GM19467 (cell line): ENCODE results near the gene CD3G.

Source experiments
- ATAC-seq: cut with Tn5 transposase; IDR thresholded peaks from one replicate; pipeline ENCODE4 v1.9.1; 2021; ENCODE audit warnings: mild to moderate bottlenecking, moderate library complexity; ENCODE audit not compliant: unreplicated experiment

Gene CD3G

DNA sequence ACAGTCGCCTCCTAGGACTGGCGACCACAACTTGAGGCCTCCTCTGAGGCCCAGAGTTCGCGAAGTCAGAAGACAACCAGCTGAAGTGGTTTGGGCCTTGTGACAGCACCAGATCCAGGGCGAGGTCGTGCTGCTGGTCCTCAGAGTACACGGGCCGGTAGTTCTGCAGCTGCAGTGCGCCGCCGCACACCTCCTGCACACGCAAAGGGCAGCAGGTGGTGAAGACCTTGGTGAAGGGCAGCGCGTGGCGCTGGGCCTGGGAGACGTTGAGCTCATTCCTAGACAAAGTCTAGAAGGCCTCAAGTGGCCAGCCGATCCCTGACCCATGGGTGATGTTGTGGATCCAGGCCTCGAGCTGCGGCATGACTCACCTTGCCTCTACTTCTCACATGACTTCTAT is 21.4 kb upstream of the CD3G start:
- ATAC-seq = no peak

DNA sequence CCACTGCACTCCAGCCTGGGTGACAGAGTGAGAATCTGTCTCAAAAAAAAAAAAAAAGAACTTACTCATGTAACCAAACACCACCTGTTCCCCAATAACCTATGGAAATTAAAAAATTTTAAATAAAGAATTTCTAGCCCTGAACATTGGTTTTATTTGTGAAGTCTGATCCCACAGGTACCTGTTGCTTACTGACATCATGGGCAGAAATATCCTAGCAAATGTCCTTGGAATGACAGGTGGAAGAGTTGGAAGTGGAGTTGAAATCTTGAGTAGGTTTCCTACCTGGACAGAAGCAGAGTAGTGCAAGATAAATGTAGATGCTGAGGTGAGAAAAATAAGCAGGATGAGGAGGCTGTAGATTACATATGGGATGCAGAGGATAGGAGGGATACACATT is 18.9 kb upstream of the CD3G start:
- ATAC-seq = no peak

DNA sequence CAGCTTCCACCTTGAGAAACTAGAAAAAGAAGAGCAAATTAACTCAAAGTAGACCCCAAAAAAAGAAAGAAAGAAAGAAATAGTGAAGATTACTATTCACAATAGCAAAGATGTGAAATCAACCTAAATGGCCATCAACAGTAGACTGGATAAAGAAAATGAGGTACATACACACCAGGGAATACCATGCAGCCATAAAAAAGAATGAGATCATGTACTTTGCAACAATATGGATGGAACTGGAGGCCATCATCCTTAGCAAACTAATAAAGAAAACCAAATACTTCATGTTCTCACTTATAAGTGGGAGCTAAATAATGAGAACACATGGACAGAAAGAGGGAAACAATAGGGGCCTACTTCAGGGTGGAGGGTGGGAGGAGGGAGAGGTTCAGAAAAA is 15.4 kb upstream of the CD3G start:
- no peak for ATAC-seq

DNA sequence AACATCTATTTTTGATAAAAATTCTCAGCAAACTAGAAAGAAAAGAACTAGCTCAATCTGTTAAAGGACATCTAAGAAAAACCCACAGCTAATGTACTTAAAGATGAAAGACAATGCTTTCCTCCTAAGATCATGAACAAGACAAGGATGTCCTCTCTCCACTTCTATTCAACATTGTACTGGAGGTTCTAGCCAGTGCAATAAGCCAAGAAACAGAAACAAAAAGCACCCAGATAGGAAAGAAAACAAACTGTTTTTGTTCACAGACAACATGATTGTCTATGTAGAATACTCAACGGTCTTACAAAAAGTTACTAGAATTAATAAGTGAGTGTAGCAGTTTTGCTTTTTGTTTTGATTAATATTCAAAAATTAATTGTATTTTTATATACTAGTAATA is 9.4 kb upstream of the CD3G start:
- ATAC-seq = no peak

DNA sequence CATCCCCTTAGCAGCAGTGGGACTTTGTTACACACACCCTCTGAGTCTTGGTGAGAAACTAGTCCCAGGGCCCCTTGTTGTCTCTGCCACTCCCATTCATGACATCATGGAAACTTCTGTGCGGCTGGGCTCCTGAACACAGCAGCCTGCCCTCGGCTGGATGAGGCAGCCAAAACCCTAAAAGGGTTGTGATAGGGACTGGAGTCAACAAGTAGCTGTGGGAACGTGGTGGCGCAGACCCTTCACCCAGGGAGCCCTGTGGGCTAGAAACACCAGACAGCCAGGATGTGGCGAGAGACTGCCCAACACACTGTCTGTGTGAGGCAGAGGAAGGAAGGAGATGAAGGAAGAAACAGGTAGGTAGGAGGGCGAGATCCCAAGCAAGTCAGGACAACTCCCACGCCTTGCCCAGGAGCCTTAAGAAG is 5.5 kb upstream of the CD3G start:
- ATAC-seq = no peak

DNA sequence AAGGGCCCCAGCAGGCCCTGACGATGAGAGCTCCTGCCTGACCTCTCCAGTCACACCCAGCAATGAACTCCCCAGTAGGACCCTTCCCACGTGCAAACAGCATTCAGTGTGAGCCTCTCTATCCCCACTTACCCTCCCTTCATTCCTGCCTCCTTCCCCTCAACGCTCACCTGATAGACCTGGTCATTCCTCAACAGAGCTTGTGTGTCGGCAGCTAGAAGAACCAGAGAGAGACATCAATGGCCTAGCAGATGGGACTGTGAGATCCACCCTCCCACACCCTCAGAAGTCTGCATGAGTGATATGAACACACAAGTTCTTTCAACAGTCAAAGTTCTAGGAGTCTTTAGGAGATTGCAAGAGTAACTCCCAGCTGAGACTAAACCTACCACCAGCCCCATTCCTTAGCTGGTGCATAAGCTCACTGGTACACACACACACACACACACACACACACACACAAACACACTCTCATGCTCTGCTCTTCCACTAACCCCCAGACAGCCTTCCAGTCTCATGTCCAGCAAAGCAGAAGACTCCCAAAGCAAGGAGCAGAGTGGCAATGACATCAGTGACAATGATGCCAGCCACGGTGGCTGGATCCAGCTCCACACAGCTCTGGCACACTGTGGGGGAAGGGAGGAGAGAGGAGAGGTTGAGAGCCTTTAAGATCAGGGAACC is 4.7 kb upstream of the CD3G start:
- ATAC-seq = no peak

DNA sequence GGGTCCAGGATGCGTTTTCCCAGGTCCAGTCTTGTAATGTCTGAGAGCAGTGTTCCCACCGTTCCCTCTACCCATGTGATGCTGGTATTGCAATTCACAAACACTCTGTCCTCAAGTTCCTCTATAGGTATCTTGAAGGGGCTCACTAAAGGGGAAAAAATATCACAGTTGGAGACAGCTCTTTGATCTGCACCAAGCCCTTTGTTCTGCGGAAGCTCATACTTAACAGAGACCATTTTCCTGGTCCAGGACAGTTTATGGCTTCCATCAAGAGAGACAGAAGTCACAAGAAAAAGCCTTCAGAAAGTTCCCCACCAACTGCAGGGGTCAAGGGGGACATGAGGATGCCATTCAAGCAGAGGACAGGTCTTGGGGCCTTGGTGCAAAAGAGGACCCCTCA is 3.7 kb upstream of the CD3G start:
- ATAC-seq = no peak

DNA sequence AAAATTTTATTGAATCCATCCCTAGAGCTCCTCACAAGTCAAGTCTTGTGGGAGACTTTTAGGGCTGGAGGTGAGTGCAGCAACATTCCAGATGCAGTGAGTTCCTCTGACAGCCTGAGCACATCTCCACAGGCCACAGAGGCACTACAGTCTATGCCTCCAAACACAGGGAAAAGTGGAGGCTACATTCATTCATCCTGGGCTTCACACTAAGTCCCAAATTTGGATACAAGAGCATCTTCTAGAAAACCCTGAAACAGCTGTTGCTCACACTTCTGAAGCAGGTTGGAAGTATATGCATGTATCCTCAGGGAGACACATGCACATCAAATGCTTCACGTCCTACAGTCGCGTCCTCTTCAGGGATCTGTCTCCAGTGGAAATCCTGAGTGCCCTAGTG is 2.9 kb upstream of the CD3G start:
- no peak for ATAC-seq

DNA sequence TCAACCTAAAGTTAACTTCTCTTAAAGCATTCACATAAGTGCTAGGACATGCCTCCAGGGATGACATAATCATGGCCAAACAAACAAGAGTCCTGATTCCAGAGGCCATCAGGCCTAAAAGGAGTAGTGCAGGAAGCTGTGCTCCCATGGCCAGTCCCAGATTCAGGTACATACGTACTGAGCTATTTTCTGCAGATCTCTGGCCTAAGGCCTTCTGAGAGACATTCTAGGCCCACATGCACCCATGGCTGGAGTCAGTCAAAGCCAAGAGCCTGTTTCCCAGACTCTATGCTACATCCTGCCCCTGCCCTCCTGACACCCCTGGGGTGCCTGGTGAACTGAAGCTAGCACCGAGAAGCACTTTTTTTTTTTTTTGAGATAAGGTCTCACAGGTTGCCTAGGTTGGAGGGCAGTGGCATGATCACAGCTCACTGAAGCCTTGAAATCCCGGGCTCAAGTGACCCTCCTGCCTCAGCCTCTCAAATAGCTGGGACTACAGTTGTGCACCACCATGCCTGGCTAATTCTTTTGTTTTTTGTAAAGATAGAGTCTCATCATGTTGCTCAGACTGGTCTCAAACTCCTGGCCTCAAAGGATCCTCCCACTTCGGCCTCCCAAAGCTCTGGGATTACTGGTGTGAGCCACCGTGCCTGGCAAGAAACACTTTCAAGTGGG is 2.2 kb upstream of the CD3G start:
- ATAC-seq = no peak

DNA sequence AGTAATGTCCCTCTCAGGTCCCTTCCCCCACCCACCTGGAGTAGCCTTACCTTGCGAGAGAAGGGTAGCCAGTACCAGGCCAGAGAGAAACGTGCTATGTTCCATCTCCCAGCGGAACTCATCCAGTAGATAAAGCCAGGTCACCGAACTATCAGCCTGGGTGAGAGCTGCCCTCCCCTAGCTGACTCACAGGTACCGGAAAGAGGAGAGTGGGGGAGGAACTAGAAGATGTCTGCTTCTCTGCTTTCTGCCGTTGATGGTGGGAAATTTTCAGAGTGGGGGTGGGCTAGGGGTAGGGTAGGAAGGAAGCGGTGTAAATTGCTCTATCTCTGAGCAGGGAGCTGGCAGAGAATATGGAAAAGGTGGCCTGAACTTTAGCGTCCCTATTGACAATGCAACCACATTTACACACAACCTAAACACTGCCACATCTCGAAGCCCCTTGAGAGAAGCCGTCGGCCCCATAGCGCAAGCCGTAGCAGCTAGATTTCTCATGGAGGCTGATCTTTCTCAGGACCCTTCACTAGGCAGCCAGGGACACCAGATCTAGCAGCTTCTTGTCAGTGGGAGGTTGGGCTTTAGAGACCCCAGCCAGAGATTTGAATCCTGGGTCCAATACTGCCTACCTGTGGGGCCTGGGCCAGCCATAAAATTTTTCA is 1.5 kb upstream of the CD3G start, which contains the start of gene CD3D:
TSS of gene CD3D (minus strand) at position 203 of the 659 bp plus-strand sequence. CDS start at position 105, 98 bp downstream.
- no peak for ATAC-seq

DNA sequence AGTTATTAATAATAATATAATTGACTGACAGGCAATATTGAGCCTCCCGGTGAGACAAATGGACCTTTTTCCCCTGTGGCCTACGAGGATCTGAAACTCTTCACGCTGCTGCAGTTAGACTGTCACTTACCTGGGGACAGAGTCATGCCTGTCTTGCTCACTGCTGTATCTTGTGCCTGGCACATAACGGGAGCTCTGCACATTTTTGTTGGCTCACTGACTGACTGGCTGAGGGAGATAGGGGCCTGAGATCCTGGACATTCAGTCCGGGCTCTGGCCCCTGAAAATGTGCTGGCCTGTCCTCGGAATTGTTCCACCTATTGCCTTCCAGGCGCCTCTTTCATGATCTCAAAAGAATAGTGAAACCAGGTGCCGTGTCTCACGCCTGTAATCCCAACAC is 896 bp upstream of the CD3G start:
- no peak for ATAC-seq

DNA sequence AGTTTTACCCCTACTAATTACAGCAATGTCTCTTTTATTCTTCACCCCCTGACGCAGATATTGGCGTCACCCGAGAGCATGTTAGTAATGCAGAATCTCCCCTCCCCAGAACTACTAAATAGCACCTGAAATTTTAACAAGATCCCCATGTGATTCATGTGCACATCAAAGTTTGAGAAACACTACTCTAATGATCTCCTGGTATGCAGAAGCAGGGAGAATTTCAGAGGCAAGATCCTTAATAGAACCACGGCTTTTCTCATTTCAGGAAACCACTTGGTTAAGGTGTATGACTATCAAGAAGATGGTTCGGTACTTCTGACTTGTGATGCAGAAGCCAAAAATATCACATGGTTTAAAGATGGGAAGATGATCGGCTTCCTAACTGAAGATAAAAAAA is 5.3 kb downstream of the CD3G start:
- ATAC-seq = no peak

DNA sequence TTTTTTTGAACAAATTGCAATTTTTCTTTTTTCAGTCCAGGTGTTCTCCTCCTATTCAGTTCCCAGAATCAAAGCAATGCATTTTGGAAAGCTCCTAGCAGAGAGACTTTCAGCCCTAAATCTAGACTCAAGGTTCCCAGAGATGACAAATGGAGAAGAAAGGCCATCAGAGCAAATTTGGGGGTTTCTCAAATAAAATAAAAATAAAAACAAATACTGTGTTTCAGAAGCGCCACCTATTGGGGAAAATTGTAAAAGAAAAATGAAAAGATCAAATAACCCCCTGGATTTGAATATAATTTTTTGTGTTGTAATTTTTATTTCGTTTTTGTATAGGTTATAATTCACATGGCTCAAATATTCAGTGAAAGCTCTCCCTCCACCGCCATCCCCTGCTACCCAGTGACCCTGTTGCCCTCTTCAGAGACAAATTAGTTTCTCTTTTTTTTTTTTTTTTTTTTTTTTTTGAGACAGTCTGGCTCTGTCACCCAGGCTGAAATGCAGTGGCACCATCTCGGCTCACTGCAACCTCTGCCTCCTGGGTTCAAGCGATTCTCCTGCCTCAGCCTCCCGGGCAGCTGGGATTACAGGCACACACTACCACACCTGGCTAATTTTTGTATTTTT is 9.1 kb downstream of the CD3G start:
- ATAC-seq = no peak

DNA sequence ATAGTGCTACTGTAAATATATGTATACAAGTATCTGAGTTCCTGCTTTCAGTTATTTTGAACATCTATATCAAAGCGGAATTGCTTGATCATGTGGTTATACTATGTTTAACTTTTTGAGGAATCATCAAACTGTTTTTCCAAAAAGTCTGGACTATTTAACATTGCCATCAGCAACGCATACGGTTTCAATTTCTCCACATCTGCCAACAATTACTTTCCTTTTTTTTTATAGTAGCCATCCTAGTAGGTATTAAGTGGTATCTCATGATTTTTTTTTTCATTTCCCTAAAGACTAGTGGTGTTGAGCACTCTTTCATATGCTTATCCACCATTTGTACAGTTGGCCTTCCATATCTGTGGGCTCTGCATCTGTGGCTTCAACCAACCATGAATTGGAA is 13.9 kb downstream of the CD3G start:
- ATAC-seq = no peak

DNA sequence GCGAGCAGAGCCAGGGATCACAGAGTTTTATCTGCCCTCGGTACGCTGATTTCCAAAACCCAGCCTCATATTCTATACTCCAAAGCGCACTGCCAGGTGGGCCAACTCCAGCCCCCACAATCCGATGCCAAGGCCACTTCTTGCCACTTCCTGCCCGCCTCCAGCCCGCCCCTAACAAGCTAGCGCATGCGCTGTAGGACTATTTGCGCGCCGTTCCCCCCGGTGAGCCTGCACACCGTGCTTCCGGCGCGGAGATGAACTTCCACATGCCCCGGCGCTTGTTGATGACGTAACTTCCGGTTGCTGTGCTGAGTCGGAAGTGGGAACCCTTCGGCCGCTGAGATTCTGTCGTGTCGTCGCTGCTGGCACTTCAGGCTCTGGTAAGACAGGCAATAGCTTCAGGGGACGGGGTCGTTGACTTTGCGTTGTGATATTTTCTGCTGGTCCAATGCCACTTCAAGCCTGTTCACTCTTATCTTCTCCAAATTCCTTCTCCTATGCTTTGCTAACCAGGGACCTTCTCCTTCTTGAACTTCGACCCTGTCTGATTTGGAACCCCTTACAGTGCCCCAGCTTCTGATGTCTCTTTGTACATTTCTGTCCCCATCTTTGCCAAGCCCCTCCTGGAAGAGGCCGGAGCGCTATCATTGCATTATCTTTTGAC is 15.3 kb downstream of the CD3G start, which contains the start of gene UBE4A:
TSS of gene UBE4A (plus strand) at position 306 of the 664 bp plus-strand sequence. CDS start 5,481 bp downstream, outside the sequence.
- peak; percentile 85 for ATAC-seq

DNA sequence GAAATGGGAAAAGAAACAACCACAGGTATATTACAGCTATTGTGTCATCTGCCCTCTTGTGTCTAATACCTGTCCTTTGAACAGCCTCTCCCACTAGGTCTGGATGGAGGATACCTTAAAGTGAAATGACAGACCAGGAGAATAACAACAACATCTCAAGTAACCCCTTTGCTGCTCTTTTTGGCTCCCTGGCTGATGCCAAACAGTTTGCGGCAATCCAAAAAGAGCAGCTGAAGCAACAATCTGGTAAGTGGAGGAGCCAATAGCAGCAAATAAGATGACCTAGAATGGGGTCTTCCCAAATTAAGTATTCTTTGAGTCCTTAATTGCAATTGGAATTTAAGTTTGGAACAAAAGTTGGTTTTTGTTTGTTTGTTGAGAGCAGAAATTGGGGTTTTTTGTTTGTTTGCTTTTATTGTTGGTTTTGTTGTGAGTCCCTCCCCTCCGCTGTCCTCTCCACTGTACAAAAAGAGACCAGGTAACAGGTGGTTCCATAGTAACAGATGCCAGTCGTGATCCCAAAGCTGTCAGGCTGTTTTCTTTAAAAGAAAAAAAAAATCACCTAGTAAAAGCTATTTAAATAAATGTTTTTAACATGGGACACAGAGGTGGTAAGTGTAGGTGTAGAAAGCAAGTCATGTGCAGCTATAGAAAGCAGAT is 20.9 kb downstream of the CD3G start:
- ATAC-seq = no peak

DNA sequence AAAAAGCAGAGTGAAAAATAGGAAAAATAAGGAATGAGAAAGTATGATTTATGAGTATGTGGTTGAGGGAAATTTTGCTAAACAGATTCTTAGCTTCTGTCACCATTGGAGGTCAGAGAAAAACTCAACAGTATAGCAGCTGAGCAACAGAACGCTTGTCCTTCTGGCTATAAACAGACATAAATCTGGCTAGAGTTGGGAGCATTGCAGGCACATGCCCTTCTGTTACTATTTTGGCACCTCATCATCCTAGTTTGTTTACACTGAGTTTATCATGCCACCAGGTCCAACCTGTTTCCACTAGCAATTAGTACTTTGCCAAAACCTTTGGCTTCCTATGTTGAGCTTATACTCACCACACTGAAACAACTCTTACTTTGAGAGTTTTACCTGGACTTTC is 22.1 kb downstream of the CD3G start:
- no peak for ATAC-seq

DNA sequence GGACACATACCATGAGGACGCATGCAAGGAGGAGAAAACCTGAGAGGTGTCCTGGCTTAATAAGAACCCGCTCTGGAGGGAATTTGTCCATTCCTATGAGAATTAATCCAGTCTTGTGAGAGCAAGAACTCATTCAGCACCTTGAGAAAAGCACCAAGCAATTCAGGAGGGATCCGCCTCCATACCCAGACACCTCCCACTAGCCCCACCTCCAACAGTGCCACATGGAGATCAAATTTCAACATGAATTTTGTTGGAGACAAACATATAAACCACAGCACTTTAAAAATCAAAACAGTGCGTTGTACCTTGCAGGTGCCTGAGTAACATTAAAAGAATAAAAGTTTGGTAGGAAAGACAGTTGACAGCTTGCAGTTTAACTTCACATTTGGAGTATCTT is 26.6 kb downstream of the CD3G start:
- no peak for ATAC-seq

DNA sequence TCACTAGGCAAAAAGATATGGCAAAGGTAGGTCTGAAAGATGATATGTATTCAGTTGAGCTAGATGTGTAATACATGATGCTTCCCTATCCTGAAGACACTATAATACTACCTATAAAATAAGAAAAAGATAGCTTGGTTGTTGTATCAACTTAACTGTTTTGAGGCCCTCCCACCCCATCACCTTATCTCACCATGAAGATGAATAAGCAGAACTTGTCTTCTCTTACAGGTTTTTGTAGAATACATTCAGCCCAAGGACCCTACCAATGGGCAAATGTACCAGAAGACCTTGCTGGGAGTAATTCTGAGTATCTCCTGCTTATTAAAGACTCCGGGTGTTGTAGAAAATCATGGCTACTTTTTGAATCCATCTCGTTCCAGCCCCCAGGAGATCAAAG is 29.1 kb downstream of the CD3G start:
- no peak for ATAC-seq

DNA sequence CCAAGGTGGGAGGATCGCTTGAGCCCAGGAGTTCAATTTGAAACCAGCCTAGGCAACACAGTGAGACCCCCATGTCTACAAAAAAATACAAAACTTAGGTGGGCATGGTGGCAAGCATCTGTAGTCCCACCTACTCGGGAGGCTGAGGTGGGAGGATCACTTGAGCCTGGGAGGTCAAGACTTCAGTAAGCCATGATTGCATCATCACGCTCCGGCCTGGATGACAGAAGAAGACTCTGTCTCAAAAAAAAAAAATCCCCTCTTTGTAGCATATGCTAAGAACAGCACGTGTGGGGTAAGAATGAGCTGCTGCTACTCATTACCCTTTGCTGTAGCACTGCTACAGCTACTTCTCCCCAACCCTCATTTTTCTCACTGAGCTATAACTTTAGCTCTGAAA is 29.7 kb downstream of the CD3G start:
- ATAC-seq = no peak

DNA sequence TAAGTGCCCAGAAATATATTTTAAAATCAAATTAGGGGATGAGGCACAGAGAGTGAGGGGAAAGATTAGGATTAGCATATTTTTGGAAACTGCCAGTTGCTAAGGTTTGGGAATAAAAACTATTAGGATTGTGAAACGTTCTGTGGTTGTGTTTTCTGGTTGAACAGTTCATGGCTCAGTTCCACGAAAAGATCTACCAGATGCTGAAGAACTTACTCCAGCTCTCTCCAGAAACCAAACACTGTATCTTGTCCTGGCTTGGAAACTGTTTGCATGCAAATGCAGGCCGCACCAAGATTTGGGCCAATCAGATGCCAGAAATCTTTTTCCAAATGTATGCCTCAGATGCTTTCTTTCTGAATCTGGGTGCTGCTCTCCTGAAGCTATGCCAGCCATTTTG is 30.6 kb downstream of the CD3G start:
- no peak for ATAC-seq
